OCI-LY7 (cell line): ENCODE measurements around the gene UFL1. TPM values are rescaled to one million over a fixed set of nuclear protein-coding genes. Genes with fewer than 3 reads are reported as not detected.

Experiments
- BruUV-seq: library from RNA; stranded (reverse); fragments of 400-500 nt; replicated peaks from 2 replicates; lab custom pipeline; 2021; lab: Mats Ljungman, UMichigan
- CTCF ChIA-PET: fragments of 300-600 bp; sonication (Branson Sonifier 250); formaldehyde crosslinking; loops from one replicate; lab custom pipeline; 2022; ENCODE audit warnings: antibody characterized with exemption; ENCODE audit not compliant: unreplicated experiment; lab: Charles Lee
- POLR2A ChIA-PET: fragments of 300-600 bp; sonication (Branson Sonifier 250); formaldehyde crosslinking; loops from one replicate; lab custom pipeline; 2022; ENCODE audit warnings: antibody characterized with exemption; lab: Charles Lee
- DNase-seq: peaks from one replicate; pipeline ENCODE4 v3.0.0-alpha.2; 2015; ENCODE audit warnings: low spot score
- H2AFZ ChIP-seq: fragments of 200-600 bp; sonication (generic), shearing (Covaris generic); 2 replicates; pipeline ENCODE4 v1.6.1; 2014; ENCODE audit warnings: mild to moderate bottlenecking, antibody characterized with exemption, low read length, moderate library complexity
- H3K27ac ChIP-seq: fragments of 200-600 bp; sonication (generic); 2 replicates; pipeline ENCODE4 v1.5.1; 2014; ENCODE audit warnings: mixed run types, low read depth, mild to moderate bottlenecking, moderate library complexity, low read length, inconsistent platforms; ENCODE audit not compliant: poor library complexity, severe bottlenecking
- H3K36me3 ChIP-seq: fragments of 200-600 bp; sonication (generic); 2 replicates; pipeline ENCODE4 v1.6.1; 2014; ENCODE audit warnings: mild to moderate bottlenecking, antibody characterized with exemption, low read length, moderate library complexity, mixed read lengths; ENCODE audit not compliant: insufficient read depth
- H3K4me1 ChIP-seq: fragments of 200-600 bp; sonication (generic); 2 replicates; pipeline ENCODE4 v1.5.1; 2014; ENCODE audit warnings: mild to moderate bottlenecking, low read length; ENCODE audit not compliant: insufficient read depth, poor library complexity, severe bottlenecking
- H3K4me2 ChIP-seq: fragments of 200-600 bp; sonication (generic); 2 replicates; pipeline ENCODE4 v1.6.1; 2014; ENCODE audit warnings: mild to moderate bottlenecking, low read length
- H3K4me3 ChIP-seq: fragments of 200-600 bp; sonication (generic); 2 replicates; pipeline ENCODE4 v1.5.1; 2014; ENCODE audit warnings: mild to moderate bottlenecking, low read depth, low read length; ENCODE audit not compliant: poor library complexity, severe bottlenecking
- H3K79me2 ChIP-seq: fragments of 200-600 bp; sonication (generic); 2 replicates; pipeline ENCODE4 v1.6.1; 2016; ENCODE audit warnings: low read depth, mild to moderate bottlenecking, low read length, moderate library complexity, mixed read lengths; ENCODE audit not compliant: insufficient read depth
- H3K9me2 ChIP-seq: fragments of 200-600 bp; sonication (generic); 2 replicates; pipeline ENCODE4 v1.6.1; 2016; ENCODE audit warnings: mild to moderate bottlenecking, low read length, mixed read lengths; ENCODE audit not compliant: insufficient read depth
- H3K9me3 ChIP-seq: fragments of 200-600 bp; sonication (generic); 2 replicates; pipeline ENCODE4 v1.6.1; 2014; ENCODE audit warnings: mild to moderate bottlenecking, mixed run types, low read length, mixed read lengths
- H4K20me1 ChIP-seq: fragments of 200-600 bp; sonication (generic); 2 replicates; pipeline ENCODE4 v1.6.1; 2014; ENCODE audit warnings: mild to moderate bottlenecking, antibody characterized with exemption, low read length, moderate library complexity, mixed read lengths; ENCODE audit not compliant: insufficient read depth
- CTCF ChIP-seq: fragments of 200-600 bp; sonication (generic); conservative IDR thresholded peaks from 2 replicates; pipeline ENCODE4 v1.5.1; 2014; ENCODE audit warnings: mild to moderate bottlenecking, antibody characterized with exemption, low read length, moderate library complexity, mixed read lengths
- EZH2phosphoT487 ChIP-seq: fragments of 200-600 bp; sonication (generic); IDR thresholded peaks from 2 replicates; pipeline ENCODE4 v1.6.1; 2018; ENCODE audit warnings: low read depth, borderline replicate concordance, mild to moderate bottlenecking, mixed run types, antibody characterized with exemption, low read length, moderate library complexity, mixed read lengths
- intact Hi-C: fragments of 100-400 bp; cut with micrococcal nuclease; formaldehyde crosslinking; loops from one replicate; pipeline ENCODE4 v1.10.0; 2022; ENCODE audit not compliant: unreplicated experiment
- total RNA-seq, 2 experiments: library from RNA; depleted of rRNA in 1 of 2; stranded (reverse); fragments of >200 nt in 1 of 2; shearing (Covaris generic) in 1 of 2; gene quantifications; 2 replicates each; pipeline ENCODE4 v1.2.3, GENCODE V29; 2014 to 2022

Gene UFL1
- total RNA-seq, 2 experiments from 2014 or later = 14.1 to 38.0 TPM

GRCh38 chr6:96542702-96543101, 21.1 kb downstream of the UFL1 start:
- no peak for TF ChIP-seq EZH2phosphoT487
- TF ChIP-seq CTCF = peak; percentile 86
- DNase-seq = peak; percentile 42
- Histone ChIP-seq H3K27ac (no peak overlapping the region), H3K36me3 (peaks cover 81% of the 10 kb centered on the region), H4K20me1 (no peaks in the 10 kb centered on the region), H3K4me3 (no peak overlapping the region), H3K4me1 (no peaks in the 10 kb centered on the region), H3K9me3 (no peaks in the 10 kb centered on the region), H2AFZ (no peak overlapping the region), H3K79me2 (no peaks in the 10 kb centered on the region), H3K9me2 (no peaks in the 10 kb centered on the region), H3K4me2 (no peak overlapping the region)
- BruUV-seq = no TSS peak
- CTCF ChIA-PET = no interaction called here
- POLR2A ChIA-PET = interaction anchor here (1.3 kb wide), 1 partner anchor 9 kb away, joined by 5 read pairs; no protein-coding TSS in a partner anchor
- intact Hi-C loops = loop anchor here (1.0 to 5.0 kb wide), 7 partner anchors 72 to 517 kb away; partner anchors contain the start of genes GPR63 and NDUFAF4

- no peaks in the 10 kb centered on the region for H4K20me1 ChIP-seq
- no TSS peak for BruUV-seq
- H3K4me3 ChIP-seq = no peak overlapping the region
- DNase-seq = no peak
- ChIA-PET POLR2A (interaction anchor here (0.6 to 2.9 kb wide), 18 partner anchors 9 to 361 kb away, joined by 3 to 16 read pairs (median 4); partner anchors contain the start of genes FHL5 and UFL1), CTCF (no interaction called here)
- no peak overlapping the region for H3K27ac ChIP-seq
- no peak overlapping the region for H3K4me2 ChIP-seq
- intact Hi-C loops = no loop called here
- H3K79me2 ChIP-seq = no peaks in the 10 kb centered on the region
- H3K4me1 ChIP-seq = no peaks in the 10 kb centered on the region
- no peak for TF ChIP-seq EZH2phosphoT487
- no peak for TF ChIP-seq CTCF
- H3K9me2 ChIP-seq = no peaks in the 10 kb centered on the region
- no peak overlapping the region for H2AFZ ChIP-seq
- peaks cover 72% of the 10 kb centered on the region for H3K36me3 ChIP-seq
- no peaks in the 10 kb centered on the region for H3K9me3 ChIP-seq
Measured at GRCh38 chr6:96545882-96546281, 24.3 kb downstream of the UFL1 start.

GRCh38 chr6:96547654-96548053, 26.0 kb downstream of the UFL1 start:
- no peak overlapping the region for H3K27ac ChIP-seq
- H3K36me3 ChIP-seq = peaks cover 85% of the 10 kb centered on the region
- H3K79me2 ChIP-seq = no peaks in the 10 kb centered on the region
- no peaks in the 10 kb centered on the region for H3K4me1 ChIP-seq
- H3K9me2 ChIP-seq = no peaks in the 10 kb centered on the region
- H3K9me3 ChIP-seq = no peaks in the 10 kb centered on the region
- no TSS peak for BruUV-seq
- no peaks in the 10 kb centered on the region for H4K20me1 ChIP-seq
- H2AFZ ChIP-seq = no peak overlapping the region
- H3K4me3 ChIP-seq = no peak overlapping the region
- POLR2A ChIA-PET = no interaction called here
- intact Hi-C loops = no loop called here
- CTCF ChIA-PET = interaction anchor here (0.6 kb wide), 1 partner anchor 289 kb away, joined by 7 read pairs; no protein-coding TSS in a partner anchor
- no peak overlapping the region for H3K4me2 ChIP-seq
- DNase-seq = no peak
- no peak for TF ChIP-seq EZH2phosphoT487
- TF ChIP-seq CTCF = no peak
